OCI-LY3 (cell line): ENCODE measurements around the gene TTC9.
"Not testable (repeated sequence)": the region's sequence is repeated elsewhere in the genome, so short reads cannot be mapped to it uniquely, and the experiment has no call there.

ENCODE experiments used
- H2AFZ ChIP-seq: fragments of 200-600, 300-600 bp; shearing (Covaris generic); 2 replicates; pipeline ENCODE4 v1.6.0; 2014; ENCODE audit warnings: antibody characterized with exemption, low read depth, low read length
- H3K27ac ChIP-seq: fragments of 200-600, 300-600 bp; sonication (generic); 2 replicates; pipeline ENCODE4 v1.5.1; 2014; ENCODE audit warnings: mild to moderate bottlenecking, low read length, moderate library complexity, mixed read lengths
- H3K27me3 ChIP-seq: fragments of 200-600, 300-600 bp; sonication (generic); 2 replicates; pipeline ENCODE4 v1.6.1; 2014; ENCODE audit warnings: low read depth, low read length, mixed read lengths
- H3K36me3 ChIP-seq: fragments of 200-600, 300-600 bp; sonication (generic); replicated peaks from 2 replicates; pipeline ENCODE3; 2014; ENCODE audit warnings: low read depth, low read length, mixed read lengths
- H3K4me1 ChIP-seq: fragments of 300-600, 200-600 bp; sonication (generic); 2 replicates; pipeline ENCODE4 v1.6.1; 2014; ENCODE audit warnings: low read length, mixed read lengths
- H3K4me2 ChIP-seq: fragments of 200-600, 300-600 bp; sonication (generic); 2 replicates; pipeline ENCODE4 v1.6.1; 2014; ENCODE audit warnings: low read length, mixed read lengths
- H3K4me3 ChIP-seq: fragments of 300-600, 200-600 bp; sonication (generic); 2 replicates; pipeline ENCODE4 v1.5.1; 2014; ENCODE audit warnings: antibody characterized with exemption, mild to moderate bottlenecking, low read length, moderate library complexity
- H3K79me2 ChIP-seq: fragments of 300-600, 200-600 bp; shearing (Covaris generic); 2 replicates; pipeline ENCODE4 v1.6.1; 2014; ENCODE audit warnings: mild to moderate bottlenecking, low read length, mixed read lengths
- H3K9ac ChIP-seq: fragments of 300-600, 200-600 bp; shearing (Covaris generic); 2 replicates; pipeline ENCODE4 v1.6.0; 2014; ENCODE audit warnings: mild to moderate bottlenecking, low read length, moderate library complexity
- H3K9me3 ChIP-seq: fragments of 200-600, 300-600 bp; shearing (Covaris generic); 2 replicates; pipeline ENCODE4 v1.6.1; 2014; ENCODE audit warnings: low read length, mixed read lengths; ENCODE audit not compliant: insufficient read depth
- H4K20me1 ChIP-seq: fragments of 200-600, 300-600 bp; sonication (generic); 2 replicates; pipeline ENCODE4 v1.6.1; 2016; ENCODE audit warnings: low read length, mixed read lengths; ENCODE audit not compliant: insufficient read depth
- EZH2phosphoT487 ChIP-seq: fragments of 200-600 bp; shearing (Covaris generic); IDR thresholded peaks from 2 replicates; pipeline ENCODE4 v1.6.1; 2018; ENCODE audit warnings: antibody characterized with exemption, mixed run types, low read depth
- TF ChIP-seq, protein P1 (sequence below): fragments of 200-600, 300-600 bp; sonication (generic); IDR thresholded peaks from 2 replicates; pipeline ENCODE4 v1.5.1; 2014; ENCODE audit warnings: antibody characterized with exemption, low read length, low read depth

TTC9 gene

GRCh38 chr14:70700955-70701585 is 59.4 kb downstream of the TTC9 start:
- TF ChIP-seq, protein P1, sequence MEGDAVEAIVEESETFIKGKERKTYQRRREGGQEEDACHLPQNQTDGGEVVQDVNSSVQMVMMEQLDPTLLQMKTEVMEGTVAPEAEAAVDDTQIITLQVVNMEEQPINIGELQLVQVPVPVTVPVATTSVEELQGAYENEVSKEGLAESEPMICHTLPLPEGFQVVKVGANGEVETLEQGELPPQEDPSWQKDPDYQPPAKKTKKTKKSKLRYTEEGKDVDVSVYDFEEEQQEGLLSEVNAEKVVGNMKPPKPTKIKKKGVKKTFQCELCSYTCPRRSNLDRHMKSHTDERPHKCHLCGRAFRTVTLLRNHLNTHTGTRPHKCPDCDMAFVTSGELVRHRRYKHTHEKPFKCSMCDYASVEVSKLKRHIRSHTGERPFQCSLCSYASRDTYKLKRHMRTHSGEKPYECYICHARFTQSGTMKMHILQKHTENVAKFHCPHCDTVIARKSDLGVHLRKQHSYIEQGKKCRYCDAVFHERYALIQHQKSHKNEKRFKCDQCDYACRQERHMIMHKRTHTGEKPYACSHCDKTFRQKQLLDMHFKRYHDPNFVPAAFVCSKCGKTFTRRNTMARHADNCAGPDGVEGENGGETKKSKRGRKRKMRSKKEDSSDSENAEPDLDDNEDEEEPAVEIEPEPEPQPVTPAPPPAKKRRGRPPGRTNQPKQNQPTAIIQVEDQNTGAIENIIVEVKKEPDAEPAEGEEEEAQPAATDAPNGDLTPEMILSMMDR = no peak
- no peak for TF ChIP-seq EZH2phosphoT487
- Histone ChIP-seq H3K27ac (no peak overlapping the region), H3K4me2 (no peak overlapping the region), H3K27me3 (peaks cover 19% of the 10 kb centered on the region), H3K36me3 (no peaks in the 10 kb centered on the region), H4K20me1 (no peaks in the 10 kb centered on the region), H3K4me3 (no peak overlapping the region), H3K4me1 (no peaks in the 10 kb centered on the region), H3K79me2 (no peaks in the 10 kb centered on the region), H3K9ac (no peak overlapping the region), H3K9me3 (no peaks in the 10 kb centered on the region), H2AFZ (no peak overlapping the region)

- H3K4me1 ChIP-seq = no peaks in the 10 kb centered on the region
- no peaks in the 10 kb centered on the region for H4K20me1 ChIP-seq
- H2AFZ ChIP-seq = no peak overlapping the region
- no peaks in the 10 kb centered on the region for H3K79me2 ChIP-seq
- H3K9me3 ChIP-seq = no peaks in the 10 kb centered on the region
- no peak overlapping the region for H3K9ac ChIP-seq
- H3K4me2 ChIP-seq = no peak overlapping the region
- H3K36me3 ChIP-seq = no peaks in the 10 kb centered on the region
- H3K27me3 ChIP-seq = peaks cover 19% of the 10 kb centered on the region
- no peak overlapping the region for H3K4me3 ChIP-seq
- TF ChIP-seq EZH2phosphoT487 = no peak
- TF ChIP-seq, protein P1 = no peak
- H3K27ac ChIP-seq = no peak overlapping the region
These were observed 59.9 kb downstream of the TTC9 start for GRCh38 chr14:70701610-70702009.

GRCh38 chr14:70702161-70702560 is 60.4 kb downstream of the TTC9 start:
- TF ChIP-seq EZH2phosphoT487 = no peak
- H3K9me3 ChIP-seq = no peaks in the 10 kb centered on the region

GRCh38 chr14:70703621-70704168 is 62.0 kb downstream of the TTC9 start:
- H3K27ac ChIP-seq, H3K4me3 ChIP-seq, H3K36me3 ChIP-seq, H2AFZ ChIP-seq, H3K4me2 ChIP-seq, H4K20me1 ChIP-seq, H3K9me3 ChIP-seq, H3K9ac ChIP-seq, H3K4me1 ChIP-seq, H3K79me2 ChIP-seq: not testable (repeated sequence)
- H3K27me3 ChIP-seq = peaks cover 16% of the 10 kb centered on the region

More at GRCh38 chr14:70702161-70702560, 60.4 kb downstream of the TTC9 start:
- Histone ChIP-seq H3K36me3 (no peaks in the 10 kb centered on the region), H3K9ac (no peak overlapping the region), H2AFZ (no peak overlapping the region), H3K4me1 (no peaks in the 10 kb centered on the region), H4K20me1 (no peaks in the 10 kb centered on the region), H3K4me2 (no peak overlapping the region), H3K79me2 (no peaks in the 10 kb centered on the region), H3K27ac (no peak overlapping the region), H3K4me3 (no peak overlapping the region), H3K27me3 (peaks cover 19% of the 10 kb centered on the region)

- Histone ChIP-seq H3K4me1 (no peaks in the 10 kb centered on the region), H3K4me2 (no peak overlapping the region), H3K27me3 (peaks cover 11% of the 10 kb centered on the region), H3K9me3 (no peaks in the 10 kb centered on the region), H4K20me1 (no peaks in the 10 kb centered on the region), H2AFZ (no peak overlapping the region), H3K9ac (no peak overlapping the region), H3K4me3 (no peak overlapping the region), H3K27ac (no peak overlapping the region), H3K36me3 (no peaks in the 10 kb centered on the region), H3K79me2 (no peaks in the 10 kb centered on the region)
- TF ChIP-seq, protein P1 = no peak
- TF ChIP-seq EZH2phosphoT487 = no peak
These were observed 63.2 kb downstream of the TTC9 start for GRCh38 chr14:70704960-70705359.
